ENCODE measurements around the gene TMEM123.

DNA sequence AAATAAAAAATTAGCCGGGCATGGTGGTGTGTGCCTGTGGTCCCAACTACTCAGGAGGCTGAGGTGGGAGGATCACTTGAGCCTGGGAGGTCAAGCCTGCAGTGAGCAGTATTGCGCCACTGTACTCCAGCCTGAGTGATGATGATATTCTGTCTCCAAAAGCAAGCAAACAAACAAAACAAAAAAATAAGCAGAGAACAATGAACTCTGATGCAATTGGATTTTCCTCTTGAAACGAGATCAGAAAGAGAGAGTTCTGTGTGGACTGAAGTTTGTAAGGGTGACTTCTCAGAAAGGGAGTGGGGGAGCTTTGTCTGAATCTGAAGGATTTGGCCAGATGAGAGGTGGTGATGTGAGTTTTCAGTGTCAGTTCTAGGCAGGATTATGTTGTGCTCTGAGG is 6.0 kb upstream of the TMEM123 start:
- TF ChIP-seq, protein P1, sequence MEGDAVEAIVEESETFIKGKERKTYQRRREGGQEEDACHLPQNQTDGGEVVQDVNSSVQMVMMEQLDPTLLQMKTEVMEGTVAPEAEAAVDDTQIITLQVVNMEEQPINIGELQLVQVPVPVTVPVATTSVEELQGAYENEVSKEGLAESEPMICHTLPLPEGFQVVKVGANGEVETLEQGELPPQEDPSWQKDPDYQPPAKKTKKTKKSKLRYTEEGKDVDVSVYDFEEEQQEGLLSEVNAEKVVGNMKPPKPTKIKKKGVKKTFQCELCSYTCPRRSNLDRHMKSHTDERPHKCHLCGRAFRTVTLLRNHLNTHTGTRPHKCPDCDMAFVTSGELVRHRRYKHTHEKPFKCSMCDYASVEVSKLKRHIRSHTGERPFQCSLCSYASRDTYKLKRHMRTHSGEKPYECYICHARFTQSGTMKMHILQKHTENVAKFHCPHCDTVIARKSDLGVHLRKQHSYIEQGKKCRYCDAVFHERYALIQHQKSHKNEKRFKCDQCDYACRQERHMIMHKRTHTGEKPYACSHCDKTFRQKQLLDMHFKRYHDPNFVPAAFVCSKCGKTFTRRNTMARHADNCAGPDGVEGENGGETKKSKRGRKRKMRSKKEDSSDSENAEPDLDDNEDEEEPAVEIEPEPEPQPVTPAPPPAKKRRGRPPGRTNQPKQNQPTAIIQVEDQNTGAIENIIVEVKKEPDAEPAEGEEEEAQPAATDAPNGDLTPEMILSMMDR (IDR thresholded peaks at IDR 0.05): no peak
- TF ChIP-seq POLR2AphosphoS5 (IDR thresholded peaks at IDR 0.05) (no peak), POLR2A (IDR thresholded peaks at IDR 0.05) (no peak), EP300 (IDR thresholded peaks at IDR 0.05) (no peak)

Measured in sigmoid colon (tissue), 4 donors.